Gastroesophageal sphincter (tissue), 3 donors: Measurements from ENCODE around the gene SPDYC.

Experiments used
- CTCF ChIP-seq, 4 experiments: fragments of 200-600 bp in 2 of 4; fragments of 450-650 bp in 2 of 4; sonication (generic) in 1 of 4; IDR thresholded peaks; one replicate each; pipeline ENCODE4 v1.5.1; 2017 to 2019; ENCODE audit warnings: antibody characterized with exemption in 4 of 4, mild to moderate bottlenecking in 2 of 4, moderate library complexity in 2 of 4
- EP300 ChIP-seq: sonication (generic); formaldehyde crosslinking; IDR thresholded peaks from one replicate; pipeline ENCODE4 v1.6.1; 2017; ENCODE audit warnings: antibody characterized with exemption, mild to moderate bottlenecking
- POLR2A ChIP-seq, 2 donors: fragments of 450-650 bp; IDR thresholded peaks; one replicate each; pipeline ENCODE4 v1.6.1; 2017; ENCODE audit warnings: antibody characterized with exemption in 2 of 2, mild to moderate bottlenecking in 2 of 2, moderate library complexity in 1 of 2

- TF ChIP-seq POLR2A (IDR thresholded peaks at IDR 0.05) (no peak), CTCF (IDR thresholded peaks at IDR 0.05) (no peak), EP300 (no peak)
These were observed 38.6 kb upstream of the SPDYC start for GRCh38 chr11:65131417-65131776.
